ENCODE measurements around the gene CDH16. TPM values are rescaled to one million over a fixed set of nuclear protein-coding genes. Genes with fewer than 3 reads are reported as not detected.

CDH16 gene
- total and polyA plus RNA-seq, 2 donors (not counting 3 experiments of a cell fraction or from before 2014, with no cell fraction given) = not detected

GRCh38 chr16:66869424-66869823 lies 49.3 kb downstream of the CDH16 start:
- POLR2A ChIA-PET = no interaction called here
- H3K36me3 ChIP-seq (ENCODE audit: control insufficient read depth in 2 of 2, extremely low read depth in 1 of 2, insufficient read depth in 2 of 2, low read length in 2 of 2) = no peaks in the 10 kb centered on the region
- no peak for FAIRE-seq
- BruUV-seq (replicated peaks) = no TSS peak
- H3K9me3 ChIP-seq (replicated peaks; ENCODE audit: control insufficient read depth, insufficient read depth, low read length) = no peaks in the 10 kb centered on the region
- H3K27ac ChIP-seq (ENCODE audit: insufficient read depth, low read depth, low read length) = no peak overlapping the region
- no peak for DNase-seq (ENCODE audit: low read depth, low spot score)
- H3K4me2 ChIP-seq (ENCODE audit: insufficient read depth, low read length) = no peak overlapping the region
- TF ChIP-seq POLR2AphosphoS5 (IDR thresholded peaks at IDR 0.05; ENCODE audit: insufficient read depth, low read depth, low read length) (no peak), GATA2 (IDR thresholded peaks at IDR 0.05; ENCODE audit: insufficient read depth, insufficient read length, low read depth, low read length) (no peak), MYC (IDR thresholded peaks at IDR 0.05; ENCODE audit: low read depth, low read length) (no peak), POLR2A (IDR thresholded peaks at IDR 0.05; ENCODE audit: low read depth, low read length) (no peak), CTCF (IDR thresholded peaks at IDR 0.05; ENCODE audit: extremely low read depth in 1 of 2, insufficient read depth in 1 of 2, low read depth in 1 of 2, low read length in 2 of 2) (no peak), EZH2 (IDR thresholded peaks at IDR 0.05; ENCODE audit: borderline replicate concordance, low read depth, low read length, severe bottlenecking) (no peak), FOS (IDR thresholded peaks at IDR 0.05; ENCODE audit: borderline replicate concordance, insufficient read depth, low read length) (no peak), JUN (IDR thresholded peaks at IDR 0.05; ENCODE audit: borderline replicate concordance, insufficient read depth, insufficient read length, low read depth) (no peak)
- TF ChIP-seq, protein P1, sequence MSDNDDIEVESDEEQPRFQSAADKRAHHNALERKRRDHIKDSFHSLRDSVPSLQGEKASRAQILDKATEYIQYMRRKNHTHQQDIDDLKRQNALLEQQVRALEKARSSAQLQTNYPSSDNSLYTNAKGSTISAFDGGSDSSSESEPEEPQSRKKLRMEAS (IDR thresholded peaks at IDR 0.05; ENCODE audit: insufficient read depth, insufficient read length) = no peak
- H3K27me3 ChIP-seq (ENCODE audit: control insufficient read depth in 2 of 2, insufficient read depth in 2 of 2, low read length in 2 of 2) = peaks cover 0 to 2% of the 10 kb centered on the region in 2 experiments
- intact Hi-C loops (cut with micrococcal nuclease) (no loop called here), dilution Hi-C loops (cut with MboI; ENCODE audit: extremely low pct_ligation_motif_present, low sequenced_read_pairs) (no loop called here)
- H2AFZ ChIP-seq (ENCODE audit: low read depth, low read length) = no peak overlapping the region
- no peak overlapping the region for H3K9ac ChIP-seq (replicated peaks; ENCODE audit: extremely low read depth, insufficient read depth, low read length)
- H4K20me1 ChIP-seq (replicated peaks; ENCODE audit: control insufficient read depth, extremely low read depth, insufficient read depth, low read length) = no peaks in the 10 kb centered on the region
- no peaks in the 10 kb centered on the region for H3K79me2 ChIP-seq (ENCODE audit: control insufficient read depth, insufficient read depth, low read length)
- no peaks in the 10 kb centered on the region for H3K9me1 ChIP-seq (replicated peaks; ENCODE audit: control insufficient read depth, extremely low read depth, insufficient read depth, low read length)
- peaks cover 10% of the 10 kb centered on the region for H3K4me1 ChIP-seq (ENCODE audit: control insufficient read depth, extremely low read depth, insufficient read depth, low read length)
- CTCF ChIA-PET = interaction anchor here (2.6 to 5.5 kb wide), 7 partner anchors 14 to 260 kb away, joined by 15 to 171 read pairs (median 43); partner anchors contain the start of gene NAE1
- H3K4me3 ChIP-seq (replicated peaks in 1 of 3; ENCODE audit: insufficient read depth in 1 of 3, low read depth in 1 of 3, low read length in 3 of 3) = no peak overlapping the region
